ENCODE data around the gene LCOR.
"Not testable (repeated sequence)": the region's sequence is repeated elsewhere in the genome, so short reads cannot be mapped to it uniquely, and the experiment has no call there.

The LCOR gene

GRCh38 chr10:97016728-97017473 lies 184.8 kb downstream of the LCOR start:
- DNase-seq: no peak

GRCh38 chr10:97017474-97017903 lies 185.4 kb downstream of the LCOR start:
- no peak for DNase-seq

- DNase-seq: no peak
Observed at GRCh38 chr10:97018251-97019212, 186.4 kb downstream of the LCOR start.

GRCh38 chr10:97019213-97019844 lies 187.2 kb downstream of the LCOR start:
- no peak for DNase-seq

GRCh38 chr10:97020452-97021400 lies 188.6 kb downstream of the LCOR start:
- DNase-seq: no peak

- DNase-seq: no peak
Observed at GRCh38 chr10:97022616-97023015, 190.5 kb downstream of the LCOR start.

GRCh38 chr10:97023401-97024167 lies 191.5 kb downstream of the LCOR start:
- no peak for DNase-seq

- no peak for DNase-seq
Observed at GRCh38 chr10:97024168-97025073, 192.3 kb downstream of the LCOR start.

- DNase-seq: no peak
Observed at GRCh38 chr10:97025613-97026242, 193.6 kb downstream of the LCOR start.

GRCh38 chr10:97028126-97028831 lies 196.2 kb downstream of the LCOR start:
- no peak for DNase-seq

GRCh38 chr10:97028832-97029178 lies 196.7 kb downstream of the LCOR start:
- no peak for DNase-seq

GRCh38 chr10:97029271-97029670 lies 197.2 kb downstream of the LCOR start:
- no peak for DNase-seq

- DNase-seq: no peak
Observed at GRCh38 chr10:97030894-97031293, 198.8 kb downstream of the LCOR start.

GRCh38 chr10:97031459-97031858 lies 199.4 kb downstream of the LCOR start:
- no peak for DNase-seq

GRCh38 chr10:97032624-97033023 lies 200.5 kb downstream of the LCOR start:
- no peak for DNase-seq

GRCh38 chr10:97033841-97034240 lies 201.7 kb downstream of the LCOR start:
- DNase-seq: not testable (repeated sequence)

GRCh38 chr10:97034301-97034700 lies 202.2 kb downstream of the LCOR start:
- DNase-seq: no peak

- no peak for DNase-seq
Observed at GRCh38 chr10:97034958-97035769, 203.1 kb downstream of the LCOR start.
